HL-60/S4 treated with phorbol 12-myristate 13-acetate at 8.2 ng/mL for 4 days and 3 days (cell line): ENCODE results near the gene GPBP1.
"Not testable (repeated sequence)": the region's sequence is repeated elsewhere in the genome, so short reads cannot be mapped to it uniquely, and the experiment has no call there.

ENCODE experiments used
- in situ Hi-C: fragments of 300-500 bp; cut with MboI; formaldehyde crosslinking; loops from 2 replicates; pipeline ENCODE4 v1.15.0; 2022; ENCODE audit warnings: low sequenced_read_pairs

GPBP1 gene, protein sequence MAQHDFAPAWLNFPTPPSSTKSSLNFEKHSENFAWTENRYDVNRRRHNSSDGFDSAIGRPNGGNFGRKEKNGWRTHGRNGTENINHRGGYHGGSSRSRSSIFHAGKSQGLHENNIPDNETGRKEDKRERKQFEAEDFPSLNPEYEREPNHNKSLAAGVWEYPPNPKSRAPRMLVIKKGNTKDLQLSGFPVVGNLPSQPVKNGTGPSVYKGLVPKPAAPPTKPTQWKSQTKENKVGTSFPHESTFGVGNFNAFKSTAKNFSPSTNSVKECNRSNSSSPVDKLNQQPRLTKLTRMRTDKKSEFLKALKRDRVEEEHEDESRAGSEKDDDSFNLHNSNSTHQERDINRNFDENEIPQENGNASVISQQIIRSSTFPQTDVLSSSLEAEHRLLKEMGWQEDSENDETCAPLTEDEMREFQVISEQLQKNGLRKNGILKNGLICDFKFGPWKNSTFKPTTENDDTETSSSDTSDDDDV

DNA sequence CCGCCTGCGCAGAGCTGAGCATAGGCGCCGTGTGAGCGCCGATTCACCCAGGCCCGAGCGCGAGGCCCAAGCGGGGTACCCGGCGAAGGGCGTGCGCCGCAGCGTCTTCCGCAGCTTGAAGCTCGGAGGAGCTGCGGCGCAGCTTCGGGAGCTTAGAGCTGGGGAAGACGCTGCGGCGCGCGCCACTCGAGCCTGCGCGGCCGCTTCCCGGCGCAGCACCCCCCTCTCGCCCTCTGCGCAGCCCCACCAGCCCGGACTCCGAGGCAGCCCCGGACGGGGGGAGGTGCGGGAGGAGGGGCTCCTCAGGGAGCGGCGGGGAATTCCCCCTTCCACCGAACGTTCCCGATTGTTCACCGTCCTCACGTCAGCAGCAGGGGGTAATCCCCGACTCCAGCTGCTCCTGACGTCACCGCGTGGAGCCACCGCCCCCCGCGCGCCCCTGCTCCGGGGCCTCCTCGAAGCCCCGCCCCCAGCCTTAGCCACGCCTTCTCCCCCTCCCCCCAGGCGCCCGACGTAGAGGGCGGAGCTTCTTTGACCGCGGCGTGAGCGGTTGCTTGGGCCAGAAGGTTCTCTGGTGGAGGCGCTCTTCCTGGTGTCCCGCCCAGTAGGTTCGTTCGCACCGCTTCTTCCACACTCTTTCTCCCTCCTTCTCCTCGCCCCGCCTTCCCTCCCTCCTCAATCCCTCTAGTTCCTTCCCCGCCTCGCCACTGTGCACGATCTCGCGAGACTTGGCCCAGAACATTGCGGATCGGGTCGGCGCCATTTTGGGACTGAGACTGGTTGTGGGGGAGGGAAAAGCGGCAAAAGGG is at the start of gene GPBP1:
Gene GPBP1, plus strand, starts transcription at position 741 of the 809 bp plus-strand sequence. CDS start 40,072 bp downstream, outside the sequence.
- in situ Hi-C loops = no loop called here

DNA sequence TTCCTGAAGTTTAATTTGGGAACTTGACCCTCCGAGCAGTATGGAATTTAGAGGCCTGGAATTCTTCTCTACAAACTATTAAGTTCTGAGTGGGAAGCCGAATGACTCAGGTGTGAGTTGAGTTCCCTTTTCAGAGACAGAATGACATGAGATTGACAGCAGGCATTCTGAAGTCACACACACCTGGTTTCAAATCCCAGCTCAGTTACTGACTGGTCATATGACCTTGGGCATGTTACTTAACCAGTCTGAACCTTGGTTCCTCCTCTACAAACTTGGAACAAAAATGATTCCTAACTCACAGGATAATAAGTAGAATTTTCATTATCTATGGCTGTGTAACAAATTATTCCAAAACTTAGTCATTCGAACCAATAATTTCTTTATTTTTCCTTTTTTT is 45.5 kb upstream of the GPBP1 start:
- in situ Hi-C loops = no loop called here

DNA sequence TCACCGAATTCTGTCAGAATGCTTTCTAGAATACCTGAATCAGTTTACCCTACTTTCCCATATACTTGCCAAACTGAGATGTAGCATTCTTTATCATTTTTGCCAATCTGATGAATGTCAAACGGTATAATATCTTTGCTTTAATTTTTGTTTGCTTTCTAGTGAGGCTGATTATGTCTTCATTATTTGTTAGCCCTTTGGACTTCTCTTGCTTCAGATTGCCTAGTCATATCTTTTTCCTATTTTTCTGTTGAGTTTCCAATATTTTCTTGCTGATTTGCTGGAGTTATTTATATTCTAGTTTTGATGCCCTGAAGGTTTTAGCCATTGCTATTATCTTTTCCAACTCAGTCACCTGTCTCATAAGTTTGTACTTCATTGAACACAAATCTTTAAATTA is 40.3 kb upstream of the GPBP1 start:
- in situ Hi-C loops = no loop called here

DNA sequence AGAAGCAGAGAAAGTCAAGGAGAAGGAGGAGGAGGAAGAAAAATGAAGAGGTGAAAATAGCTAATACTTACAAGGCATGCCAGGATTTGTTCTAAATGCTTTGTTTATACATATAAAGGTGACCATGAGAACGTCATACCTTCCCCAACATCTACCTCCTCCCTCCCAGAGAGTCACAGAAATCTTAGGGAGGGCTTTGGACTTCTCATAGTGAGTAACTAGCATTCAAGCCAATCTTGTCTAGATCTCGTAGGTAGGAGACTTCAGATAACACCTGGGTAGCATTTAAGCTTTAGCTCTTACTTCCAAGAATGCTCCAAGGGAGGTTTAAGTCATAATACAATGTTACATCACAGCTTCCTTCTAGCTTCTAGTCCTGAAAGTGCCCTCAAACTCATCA is 36.5 kb upstream of the GPBP1 start:
- in situ Hi-C loops = no loop called here

DNA sequence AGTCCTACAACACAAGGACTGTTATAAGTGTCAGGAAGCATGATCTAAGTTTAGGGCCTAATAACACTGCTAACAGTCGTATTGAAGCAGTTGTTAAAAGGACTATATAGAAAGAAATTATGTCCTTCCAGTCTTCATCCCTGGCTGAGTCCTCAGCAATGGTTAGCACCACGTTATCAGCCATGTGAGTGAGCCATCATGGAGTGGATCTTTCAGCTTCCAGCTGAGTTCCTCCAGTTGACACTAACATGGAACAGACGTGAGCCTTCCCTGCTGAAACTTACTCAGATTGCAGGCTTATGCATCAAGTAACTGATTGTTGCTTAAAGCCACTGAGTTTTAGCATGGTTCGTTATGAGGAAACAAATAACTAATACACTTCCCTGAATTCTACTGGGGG is 21.5 kb upstream of the GPBP1 start:
- in situ Hi-C loops = no loop called here

DNA sequence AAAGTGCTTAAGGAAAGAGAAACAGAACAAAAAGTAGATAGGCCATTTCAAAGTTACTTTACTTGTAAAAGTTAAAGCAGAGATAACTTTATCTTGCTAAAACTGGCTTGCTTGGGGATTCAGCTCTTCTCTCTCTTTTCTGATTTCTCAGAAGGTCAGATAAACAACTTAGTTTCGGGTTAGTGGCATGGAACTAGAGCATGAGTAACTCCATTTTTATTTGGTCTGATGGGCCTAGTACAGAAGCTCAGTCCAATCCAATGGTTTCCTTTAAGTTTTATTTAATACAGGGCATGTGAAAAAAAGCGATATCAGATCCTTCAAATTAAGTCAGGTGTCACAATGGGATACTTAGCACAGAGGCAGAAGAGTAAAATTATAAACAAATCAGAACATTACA is 18.8 kb upstream of the GPBP1 start:
- in situ Hi-C loops = no loop called here

DNA sequence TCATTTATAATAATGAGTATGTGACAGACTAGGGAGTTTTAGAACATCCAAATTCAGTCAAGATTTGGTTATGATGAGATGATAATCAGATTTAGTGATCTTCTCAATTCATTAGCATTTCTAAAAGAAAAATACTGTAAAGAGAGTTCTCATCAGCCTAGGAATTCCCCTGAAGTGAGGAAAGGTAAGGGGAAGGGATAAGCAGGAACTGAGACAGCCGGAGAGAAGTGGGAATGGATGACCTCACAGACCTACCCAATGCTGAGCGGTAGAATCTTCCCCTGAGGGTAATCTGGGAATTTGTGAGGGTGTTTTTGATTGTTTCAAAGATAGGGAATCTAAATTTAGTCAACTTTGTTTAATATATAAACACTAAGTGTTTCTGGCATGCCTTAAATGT is 16.7 kb upstream of the GPBP1 start:
- in situ Hi-C loops = no loop called here

DNA sequence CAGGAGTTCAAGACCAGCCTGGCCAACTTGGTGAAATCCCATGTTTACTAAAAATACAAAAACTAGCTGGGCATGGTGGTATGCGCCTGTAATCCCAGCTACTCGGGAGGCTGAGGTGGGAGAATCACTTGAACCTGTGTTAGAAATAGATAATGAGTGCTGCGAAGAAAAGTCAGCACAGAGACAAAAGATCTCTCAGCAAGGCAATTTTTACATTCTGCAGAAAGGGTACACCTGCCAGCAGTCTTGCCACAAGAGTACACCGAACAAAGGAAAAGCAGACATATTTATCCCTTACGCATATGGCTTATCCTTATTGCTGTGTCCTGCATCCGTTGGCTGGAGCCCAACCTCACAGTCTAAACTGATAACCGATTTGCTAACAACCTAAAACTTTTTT is 16.2 kb upstream of the GPBP1 start:
- in situ Hi-C loops = no loop called here

DNA sequence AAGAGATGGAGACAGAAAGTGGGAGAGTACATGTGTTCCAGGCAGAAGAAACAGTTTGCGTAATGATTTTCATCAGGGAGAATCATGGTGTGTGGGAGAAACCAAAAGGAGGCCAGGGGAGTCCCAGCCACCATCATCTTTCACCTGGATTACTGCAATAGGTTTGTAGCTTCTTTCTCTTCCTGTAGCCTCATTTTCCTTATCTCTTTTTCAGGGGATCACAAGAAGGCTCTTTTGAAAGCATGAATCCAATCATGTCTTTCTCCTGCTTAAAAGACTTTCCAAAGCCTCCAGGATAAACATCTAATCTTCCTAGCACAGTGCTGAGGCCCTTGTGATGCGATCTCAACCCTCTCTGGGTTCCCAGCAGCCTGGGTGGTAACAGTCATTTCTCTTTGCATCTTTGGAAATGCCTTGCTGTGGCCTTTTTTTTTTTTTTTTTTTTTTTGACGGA is 10.3 kb upstream of the GPBP1 start:
- in situ Hi-C loops = no loop called here

DNA sequence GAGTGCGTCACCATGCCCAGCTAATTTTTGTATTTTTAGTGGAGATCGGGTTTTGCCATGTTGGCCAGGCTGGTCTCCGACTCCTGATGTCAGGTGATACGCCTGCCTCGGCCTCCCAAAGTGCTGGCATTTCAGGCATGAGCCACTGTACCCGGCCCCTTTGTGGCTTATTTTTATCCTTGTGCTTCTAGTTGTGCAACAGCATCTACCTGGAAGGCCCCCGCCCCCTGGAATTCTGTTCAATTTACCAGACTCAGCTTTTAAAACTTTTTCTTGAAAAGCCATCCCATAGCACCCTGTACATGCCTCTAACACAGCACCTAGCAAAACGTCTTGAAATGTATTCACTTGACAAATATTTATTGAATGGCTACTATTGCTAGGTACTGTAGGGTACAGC is 9.7 kb upstream of the GPBP1 start:
- in situ Hi-C loops = no loop called here

DNA sequence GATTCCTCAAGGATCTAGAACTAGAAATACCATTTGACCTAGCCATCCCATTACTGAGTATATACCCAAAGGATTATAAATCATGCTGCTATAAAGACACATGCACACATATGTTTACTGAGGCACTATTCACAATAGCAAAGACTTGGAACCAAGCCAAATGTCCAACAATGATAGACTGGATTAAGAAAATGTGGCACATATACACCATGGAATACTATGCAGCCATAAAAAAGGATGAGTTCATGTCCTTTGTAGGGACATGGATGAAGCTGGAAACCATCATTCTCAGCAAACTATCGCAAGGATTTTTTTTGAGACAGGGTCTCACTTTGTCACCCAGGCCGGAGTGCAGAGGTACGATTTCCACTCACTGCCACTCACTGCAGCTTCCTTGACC is 8.7 kb upstream of the GPBP1 start:
- in situ Hi-C loops = not testable (repeated sequence)

DNA sequence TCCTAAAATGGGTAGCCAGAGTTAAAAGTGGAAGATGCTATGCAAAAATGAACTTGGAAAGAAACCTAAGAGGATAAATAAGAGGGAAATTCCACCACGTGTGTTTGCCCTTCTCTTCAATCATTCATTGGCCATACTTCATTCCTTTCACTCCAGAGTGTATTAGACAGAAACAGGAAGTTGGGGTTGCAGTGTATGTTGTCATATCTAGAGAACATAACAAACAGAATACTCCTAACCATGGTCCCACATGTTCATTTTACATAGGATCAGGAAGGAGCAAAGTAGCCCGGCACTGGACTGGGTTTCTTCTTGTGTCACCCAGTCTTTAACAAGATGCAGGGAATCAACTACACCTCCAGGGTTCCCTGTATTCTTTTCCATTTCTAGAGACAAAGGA is 7.6 kb upstream of the GPBP1 start:
- in situ Hi-C loops = no loop called here

DNA sequence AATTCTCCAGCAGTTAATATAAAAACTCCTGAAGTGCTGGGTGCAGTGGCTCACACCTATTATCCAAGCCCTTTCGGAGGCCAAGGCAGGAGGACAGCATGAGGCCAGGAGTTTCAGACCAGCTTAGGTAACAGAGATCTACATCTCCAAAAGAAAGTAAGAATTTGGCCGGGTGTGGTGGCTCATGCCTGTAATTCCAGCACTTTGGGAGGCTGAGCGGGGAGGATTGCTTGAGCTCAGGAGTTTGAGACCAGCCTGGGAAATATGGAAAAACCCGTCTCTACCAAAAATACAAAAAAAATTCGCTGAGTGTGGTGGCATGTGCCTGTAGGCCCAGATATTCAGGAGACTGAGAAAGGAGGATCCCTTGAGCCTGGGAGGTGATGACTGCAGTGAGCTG is 6.7 kb upstream of the GPBP1 start:
- in situ Hi-C loops = no loop called here

DNA sequence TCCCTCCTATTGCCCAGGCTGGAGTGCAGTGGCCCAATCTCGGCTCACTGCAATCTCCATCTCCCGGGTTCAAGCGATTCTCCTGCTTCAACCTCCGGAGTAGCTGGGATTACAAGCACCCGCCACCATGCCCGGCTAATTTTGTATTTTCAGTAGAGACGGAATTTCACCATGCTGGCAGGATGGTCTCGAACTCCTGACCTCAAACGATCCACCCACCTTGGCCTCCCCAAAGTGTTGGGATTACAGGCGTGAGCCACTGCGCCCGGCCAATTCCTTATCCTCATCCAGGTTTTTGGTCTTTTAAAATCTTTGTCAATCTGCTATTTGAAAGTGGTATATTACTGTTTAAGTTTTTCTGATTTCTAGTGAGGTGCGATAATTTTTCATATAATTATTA is 3.7 kb upstream of the GPBP1 start:
- in situ Hi-C loops = not testable (repeated sequence)

DNA sequence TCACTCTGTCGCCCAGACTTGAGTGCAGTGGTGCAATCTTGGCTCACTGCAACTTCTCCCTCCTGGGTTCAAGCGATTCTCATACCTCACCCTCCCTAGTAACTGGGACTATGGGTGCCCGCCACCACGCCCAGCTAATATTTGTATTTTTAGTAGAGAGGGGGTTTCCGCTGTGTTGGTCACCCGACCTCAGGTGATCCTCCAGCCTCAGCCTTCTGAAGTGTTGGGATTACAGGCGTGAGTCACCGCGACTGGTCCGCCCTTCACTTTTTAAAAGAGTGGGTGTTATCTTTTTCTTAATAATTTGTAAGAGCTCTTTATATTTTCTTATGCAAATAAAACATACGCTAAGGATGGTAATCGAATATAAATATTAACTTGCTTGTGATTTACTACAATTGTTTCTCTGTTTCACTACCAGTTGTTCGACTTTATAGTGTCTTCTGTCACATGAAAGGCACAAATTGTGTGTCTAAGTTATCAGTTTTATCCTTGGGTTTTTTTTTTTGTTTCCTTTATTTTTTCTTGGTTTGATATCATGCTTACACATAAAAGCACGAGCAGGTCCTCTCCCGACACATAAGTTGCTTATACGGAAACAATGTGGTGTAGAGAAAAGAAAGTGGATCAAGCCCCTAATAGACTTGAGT is 1.9 kb upstream of the GPBP1 start:
- in situ Hi-C loops = no loop called here

DNA sequence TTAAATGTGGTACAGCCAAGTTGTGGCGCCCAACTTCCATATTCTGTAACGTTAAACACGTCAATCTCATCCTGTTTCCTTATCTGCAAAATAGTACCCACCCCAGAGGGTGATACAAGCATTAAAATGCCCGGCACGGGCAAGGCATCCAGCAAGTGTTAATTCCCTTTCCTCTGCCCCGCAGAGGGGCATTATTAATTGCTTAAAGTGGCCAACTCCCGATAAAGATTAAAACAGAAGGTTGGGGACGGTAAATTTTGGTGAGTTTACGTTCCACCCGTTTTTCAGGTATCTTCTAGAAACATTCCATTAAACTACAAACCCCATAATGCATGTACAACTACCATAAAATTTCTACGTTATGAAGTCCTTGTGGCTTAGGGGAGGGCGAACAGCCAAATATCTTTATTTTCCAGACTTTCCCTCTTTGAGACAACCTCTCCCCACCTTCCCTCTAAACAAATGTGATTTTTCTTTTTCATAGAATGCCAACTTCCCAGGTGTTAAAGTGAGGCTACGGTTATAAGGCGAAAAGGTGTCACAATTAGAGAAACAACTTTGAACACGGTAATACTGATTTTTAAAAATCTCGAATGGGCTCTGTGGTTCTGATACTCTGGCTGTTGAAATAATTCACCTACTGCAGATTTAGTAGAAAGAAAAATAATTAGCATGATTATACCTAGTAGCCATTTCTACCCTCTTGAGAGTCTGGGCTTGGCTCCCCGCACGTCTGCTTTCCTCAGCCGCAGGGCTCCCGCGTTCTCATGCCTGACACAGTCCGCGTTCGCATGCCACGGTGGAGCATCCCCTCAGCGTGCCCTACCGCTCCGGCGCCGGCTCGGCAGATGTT is 1.2 kb upstream of the GPBP1 start:
- in situ Hi-C loops = no loop called here

DNA sequence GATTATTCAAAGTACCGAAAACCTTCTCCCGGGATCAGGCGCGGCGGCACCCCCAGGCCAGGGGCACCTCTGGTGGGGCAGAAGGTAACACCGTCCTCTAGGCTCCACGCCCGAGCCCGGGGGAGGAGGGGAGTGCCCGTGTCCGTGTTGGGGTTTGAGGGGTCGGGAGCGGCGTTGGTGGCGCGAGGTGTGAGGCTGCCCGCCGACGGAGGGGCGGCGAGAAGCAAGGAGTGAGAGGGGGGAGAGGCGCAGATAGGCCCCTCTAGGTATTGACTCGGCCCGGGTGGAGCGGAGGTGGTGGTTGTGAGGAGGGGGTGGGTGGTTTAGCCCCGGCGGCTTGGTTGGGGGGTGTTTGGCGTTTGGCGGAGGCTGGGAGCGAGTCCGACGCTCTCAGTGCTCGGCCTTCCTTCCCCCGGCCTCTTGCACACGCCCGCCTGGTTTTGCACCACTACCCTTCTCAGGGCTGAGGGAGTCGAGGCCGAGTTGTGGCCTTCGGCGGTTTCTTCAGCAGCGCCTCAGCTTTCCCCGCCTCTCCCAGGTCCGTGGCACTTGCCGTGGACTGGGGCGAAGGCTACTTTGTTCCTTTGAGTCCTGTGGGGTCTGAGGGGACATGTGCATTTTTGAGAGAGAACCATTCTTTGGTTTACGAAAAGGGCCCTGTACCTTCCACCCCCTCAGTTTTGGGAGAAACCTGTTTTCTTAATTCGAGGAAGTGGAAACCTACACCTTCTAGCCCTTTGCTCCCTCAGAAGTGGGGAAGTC is 450 bp downstream of the GPBP1 start:
- in situ Hi-C loops = no loop called here

DNA sequence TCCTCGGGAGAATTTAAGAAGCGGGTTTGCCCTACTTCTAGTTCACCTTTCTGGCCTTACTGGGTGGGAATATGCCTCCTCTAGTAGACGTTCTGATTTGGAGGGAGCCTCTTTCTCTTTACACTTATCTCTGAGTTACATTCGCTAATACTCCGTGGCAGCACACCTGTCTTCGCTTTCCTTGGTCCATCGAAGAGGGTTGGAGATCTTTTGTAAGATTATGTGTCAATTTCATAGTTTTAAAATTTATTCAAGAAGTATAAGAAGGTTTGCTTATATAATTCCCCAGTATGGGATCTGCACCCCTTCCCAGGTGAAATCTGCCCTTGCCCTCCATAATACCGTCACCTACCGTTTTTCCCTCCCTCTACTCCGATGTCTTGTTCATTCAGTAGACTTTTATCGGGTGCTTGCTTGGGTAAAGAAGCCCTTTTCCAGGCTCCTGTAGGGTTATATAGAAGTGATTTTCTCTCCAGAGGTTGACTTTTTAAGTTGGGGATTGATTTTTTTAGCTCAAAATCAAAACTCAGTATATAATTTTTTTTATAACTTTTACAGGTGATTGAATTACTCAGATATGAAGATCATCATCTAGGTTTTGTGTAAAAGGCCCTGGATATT is 1.1 kb downstream of the GPBP1 start:
- in situ Hi-C loops = no loop called here

DNA sequence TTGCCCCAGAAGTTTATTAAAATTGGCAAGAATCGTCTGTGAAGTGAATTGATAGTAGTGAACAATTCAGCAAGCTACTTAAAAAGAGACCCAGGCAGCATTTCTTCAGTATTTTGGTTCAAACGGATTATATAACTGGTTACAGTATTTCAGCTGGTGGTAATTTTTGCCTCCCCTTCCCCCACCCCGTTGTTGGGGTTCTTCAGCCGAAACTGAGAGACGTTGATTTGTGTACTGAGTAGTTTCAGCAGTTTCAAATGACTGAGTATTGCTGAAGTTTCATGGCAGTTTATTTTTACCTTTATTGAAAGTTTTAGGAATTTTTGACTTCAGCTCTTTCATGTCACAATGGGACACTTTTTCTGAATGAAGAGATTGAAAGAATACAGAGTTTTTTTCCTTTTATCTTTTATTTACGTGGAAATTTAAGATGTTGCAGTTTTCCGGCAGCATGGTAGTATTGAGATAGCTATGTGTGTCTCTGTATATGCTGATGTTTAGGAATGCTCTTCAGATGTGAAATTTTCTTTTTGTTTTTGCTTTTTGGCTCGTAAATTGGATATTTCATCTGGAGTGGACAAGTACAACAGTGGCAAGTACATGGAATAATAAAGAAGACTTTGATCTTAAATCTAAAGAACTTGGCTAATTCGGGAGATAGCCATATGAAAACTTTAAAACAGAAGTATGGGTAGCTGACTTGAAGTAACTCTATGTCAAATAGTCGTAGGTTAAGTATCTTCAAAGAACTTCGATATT is 1.9 kb downstream of the GPBP1 start:
- in situ Hi-C loops = no loop called here
